Measurements from ENCODE around the gene GLS2.
"Not testable (repeated sequence)": the region's sequence is repeated elsewhere in the genome, so short reads cannot be mapped to it uniquely, and the experiment has no call there.

GLS2 gene

GRCh38 chr12:56450241-56450640 is 37.7 kb downstream of the GLS2 start:
- FAIRE-seq, result peak; percentile 92
- TF ChIP-seq, protein P1, sequence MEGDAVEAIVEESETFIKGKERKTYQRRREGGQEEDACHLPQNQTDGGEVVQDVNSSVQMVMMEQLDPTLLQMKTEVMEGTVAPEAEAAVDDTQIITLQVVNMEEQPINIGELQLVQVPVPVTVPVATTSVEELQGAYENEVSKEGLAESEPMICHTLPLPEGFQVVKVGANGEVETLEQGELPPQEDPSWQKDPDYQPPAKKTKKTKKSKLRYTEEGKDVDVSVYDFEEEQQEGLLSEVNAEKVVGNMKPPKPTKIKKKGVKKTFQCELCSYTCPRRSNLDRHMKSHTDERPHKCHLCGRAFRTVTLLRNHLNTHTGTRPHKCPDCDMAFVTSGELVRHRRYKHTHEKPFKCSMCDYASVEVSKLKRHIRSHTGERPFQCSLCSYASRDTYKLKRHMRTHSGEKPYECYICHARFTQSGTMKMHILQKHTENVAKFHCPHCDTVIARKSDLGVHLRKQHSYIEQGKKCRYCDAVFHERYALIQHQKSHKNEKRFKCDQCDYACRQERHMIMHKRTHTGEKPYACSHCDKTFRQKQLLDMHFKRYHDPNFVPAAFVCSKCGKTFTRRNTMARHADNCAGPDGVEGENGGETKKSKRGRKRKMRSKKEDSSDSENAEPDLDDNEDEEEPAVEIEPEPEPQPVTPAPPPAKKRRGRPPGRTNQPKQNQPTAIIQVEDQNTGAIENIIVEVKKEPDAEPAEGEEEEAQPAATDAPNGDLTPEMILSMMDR (IDR thresholded peaks at IDR 0.05; ENCODE audit: insufficient read depth, missing control alignments), result no peak
- no peak for DNase-seq (ENCODE audit: insufficient read length, low spot score)

GRCh38 chr12:56449622-56449984 is 38.4 kb downstream of the GLS2 start:
- DNase-seq (ENCODE audit: insufficient read length, low spot score), result no peak
- no peak for FAIRE-seq

DNA sequence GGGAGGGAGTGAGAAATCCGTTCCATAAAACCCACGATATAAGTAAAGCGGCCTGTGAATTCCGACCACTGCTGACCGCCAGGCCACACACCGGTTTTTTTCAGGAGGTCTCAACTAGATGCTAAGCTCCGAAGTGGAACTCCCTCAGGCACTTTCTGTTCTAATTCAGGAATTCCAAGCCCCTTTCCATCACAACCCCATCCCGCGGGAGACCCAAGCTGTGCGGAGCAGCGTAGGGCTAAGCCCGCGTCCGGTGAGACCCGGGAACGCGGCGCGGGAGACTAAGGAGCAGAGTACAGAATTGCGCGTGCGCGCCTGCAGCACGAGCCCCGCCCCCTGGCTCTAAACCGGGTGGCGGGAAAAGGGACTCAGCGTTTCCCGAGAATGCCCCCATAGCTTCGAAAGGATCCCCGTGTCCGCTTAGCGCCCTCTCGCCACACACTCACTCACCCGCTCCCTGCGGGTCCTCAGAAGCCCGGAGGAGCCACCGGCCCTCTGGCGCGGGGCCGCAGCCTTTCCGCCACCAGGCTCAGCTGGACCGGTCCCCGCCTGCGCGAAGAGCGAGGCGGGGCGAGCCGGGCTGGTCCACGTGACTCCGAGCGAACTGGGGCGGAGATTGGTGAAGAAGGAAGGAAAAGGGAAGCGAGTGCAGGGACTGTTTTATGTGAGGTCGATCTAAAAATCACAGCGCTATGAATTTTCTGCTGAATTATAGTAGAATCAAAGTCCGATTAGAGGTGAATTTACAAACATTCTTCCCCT is 38.9 kb downstream of the GLS2 start, which contains the start of gene TIMELESS:
Gene TIMELESS, minus strand, starts transcription at position 567 of the 762 bp plus-strand sequence. CDS start 15,256 bp downstream, outside the sequence.
- TF ChIP-seq, protein P1 (IDR thresholded peaks at IDR 0.05; ENCODE audit: insufficient read depth, missing control alignments), result no peak
- DNase-seq (ENCODE audit: insufficient read length, low spot score) (peak; percentile 78), FAIRE-seq (no peak)

More at GRCh38 chr12:56449622-56449984, 38.4 kb downstream of the GLS2 start:
- TF ChIP-seq, protein P1 (IDR thresholded peaks at IDR 0.05; ENCODE audit: insufficient read depth, missing control alignments), result no peak

GRCh38 chr12:56443208-56443607 is 44.8 kb downstream of the GLS2 start:
- not testable (repeated sequence) for DNase-seq (ENCODE audit: insufficient read length, low spot score)

DNA sequence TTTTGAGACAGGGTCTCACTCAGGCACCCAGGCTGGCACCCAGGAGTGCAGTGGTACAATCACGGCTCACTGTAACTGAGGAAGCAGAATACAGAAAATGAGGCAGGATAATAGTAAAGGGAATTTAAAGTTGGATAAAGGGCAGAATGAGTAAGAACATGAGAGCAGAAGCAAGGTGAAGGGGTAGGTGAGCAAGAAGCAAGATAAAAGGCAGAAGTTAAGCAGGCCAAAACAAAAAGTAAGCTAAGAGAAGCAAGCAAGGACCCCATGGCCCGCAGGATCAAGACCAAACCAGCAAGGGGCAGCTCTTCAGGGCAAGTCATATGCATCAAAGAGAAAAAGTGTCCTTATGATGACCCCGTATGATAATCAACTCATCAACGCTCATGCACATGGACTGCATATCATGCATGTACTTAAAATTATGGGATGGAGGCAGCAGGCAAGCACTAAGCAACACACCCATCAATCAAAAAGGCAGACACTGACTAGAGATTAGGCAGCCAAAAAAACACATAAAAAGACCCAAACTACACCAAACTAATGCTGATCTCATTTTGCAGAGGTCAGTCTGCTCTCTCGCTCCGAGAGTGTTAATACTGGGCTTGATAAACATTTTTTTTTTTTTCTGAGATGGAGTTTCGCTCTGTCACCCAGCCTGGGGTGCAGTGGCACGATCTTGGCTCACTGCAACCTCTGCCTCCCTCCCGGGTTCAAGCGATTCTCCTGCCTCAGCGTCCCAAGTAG is 50.4 kb downstream of the GLS2 start:
- TF ChIP-seq, protein P1 (IDR thresholded peaks at IDR 0.05; ENCODE audit: insufficient read depth, missing control alignments), result no peak
- DNase-seq (ENCODE audit: insufficient read length, low spot score), result no peak
- FAIRE-seq, result no peak

More at GRCh38 chr12:56443208-56443607, 44.8 kb downstream of the GLS2 start:
- FAIRE-seq, result not testable (repeated sequence)

DNA sequence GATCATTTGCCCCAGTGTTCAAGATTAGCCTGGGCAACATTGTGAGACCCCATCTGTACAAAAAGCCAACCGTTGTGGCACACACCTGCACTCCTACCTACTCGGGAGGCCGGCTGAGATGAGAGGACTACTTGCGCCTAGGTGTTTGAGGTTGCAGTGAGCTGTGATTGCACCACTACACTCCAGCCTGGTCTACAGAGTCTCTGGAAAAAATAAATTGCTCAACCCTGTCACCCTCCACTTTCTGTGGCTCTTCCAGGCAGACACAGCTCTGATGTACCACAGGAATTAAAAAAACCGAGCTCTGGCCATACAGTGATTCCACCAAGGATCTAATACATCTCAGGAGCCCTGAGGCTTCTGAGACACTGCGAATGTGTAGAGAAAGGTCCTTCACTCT is 53.1 kb downstream of the GLS2 start:
- TF ChIP-seq, protein P1 (IDR thresholded peaks at IDR 0.05; ENCODE audit: insufficient read depth, missing control alignments), result no peak
- FAIRE-seq (no peak), DNase-seq (ENCODE audit: insufficient read length, low spot score) (no peak)

DNA sequence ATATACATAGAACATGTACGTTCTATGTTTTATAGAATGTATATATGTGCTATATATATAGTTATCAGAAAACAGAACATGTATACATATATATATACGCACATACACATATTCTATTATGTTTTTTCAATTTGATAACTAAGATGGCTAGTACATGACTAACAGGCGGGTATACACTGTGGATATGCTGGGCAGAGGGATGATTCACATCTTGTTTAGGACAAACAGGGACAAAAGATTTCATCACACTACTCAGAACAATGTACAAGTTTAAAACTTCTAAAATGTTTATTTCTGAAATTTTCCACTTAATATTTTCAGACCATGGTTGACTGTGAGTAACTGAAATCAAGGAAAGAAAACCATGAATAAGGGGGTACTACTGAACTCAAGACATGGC is 56.1 kb downstream of the GLS2 start:
- TF ChIP-seq, protein P1 (IDR thresholded peaks at IDR 0.05; ENCODE audit: insufficient read depth, missing control alignments), result no peak
- no peak for FAIRE-seq
- no peak for DNase-seq (ENCODE audit: insufficient read length, low spot score)
